Caco-2 (cell line): ENCODE results near the gene CARD16. TPM values are rescaled to one million over a fixed set of nuclear protein-coding genes. Genes with fewer than 3 reads are reported as not detected.

Experiments
- BruUV-seq: library from RNA; stranded (reverse); fragments of 400-500 nt; replicated peaks from 2 replicates; lab custom pipeline; 2021; lab: Mats Ljungman, UMichigan
- CTCF ChIA-PET: fragments of 300-600 bp; sonication (Branson Sonifier 250); formaldehyde crosslinking; loops from one replicate; lab custom pipeline; 2022; ENCODE audit warnings: antibody characterized with exemption; lab: Charles Lee
- POLR2A ChIA-PET: fragments of 300-600 bp; sonication (Branson Sonifier 250); formaldehyde crosslinking; loops from one replicate; lab custom pipeline; 2022; ENCODE audit warnings: antibody characterized with exemption; lab: Charles Lee
- DNase-seq, 2 experiments: peaks; one replicate each; pipeline versions ENCODE4 v3.0.0 to v3.0.0-alpha.2; 2020 to 2022
- H3K27me3 ChIP-seq: replicated peaks from 2 replicates; pipeline ENCODE4 v1.6.0; 2011; ENCODE audit warnings: low read length; ENCODE audit not compliant: control insufficient read depth, insufficient read depth
- H3K36me3 ChIP-seq: 2 replicates; pipeline ENCODE4 v1.5.1; 2011; ENCODE audit warnings: low read length; ENCODE audit not compliant: control insufficient read depth, insufficient read depth
- H3K4me1 ChIP-seq: fragments of 250-450 bp; sonication (Bioruptor Pico); 2 replicates; pipeline ENCODE4 v1.5.1; 2020; ENCODE audit warnings: mild to moderate bottlenecking
- H3K4me3 ChIP-seq: 2 replicates; pipeline ENCODE4 v1.5.1; 2011; ENCODE audit warnings: low read depth, mild to moderate bottlenecking, control low read depth, low read length
- H3K9me3 ChIP-seq: fragments of 250-450 bp; sonication (Bioruptor Pico); 2 replicates; pipeline ENCODE4 v1.5.1; 2020; ENCODE audit warnings: mild to moderate bottlenecking, moderate library complexity
- H3K27ac Mint-ChIP-seq: one replicate; pipeline ENCODE4 v1.8.0; 2022; ENCODE audit warnings: mixed read lengths; ENCODE audit not compliant: unreplicated experiment
- H3K27me3 Mint-ChIP-seq: one replicate; pipeline ENCODE4 v1.8.0; 2022; ENCODE audit warnings: mixed read lengths; ENCODE audit not compliant: insufficient read depth, unreplicated experiment
- H3K36me3 Mint-ChIP-seq: one replicate; pipeline ENCODE4 v1.8.0; 2022; ENCODE audit warnings: mild to moderate bottlenecking, mixed read lengths; ENCODE audit not compliant: insufficient read depth, unreplicated experiment
- H3K4me1 Mint-ChIP-seq: one replicate; pipeline ENCODE4 v1.8.0; 2022; ENCODE audit warnings: low read depth, mixed read lengths; ENCODE audit not compliant: unreplicated experiment
- H3K4me3 Mint-ChIP-seq: one replicate; pipeline ENCODE4 v1.8.0; 2022; ENCODE audit warnings: mild to moderate bottlenecking, moderate library complexity, mixed read lengths; ENCODE audit not compliant: unreplicated experiment
- H3K9me3 Mint-ChIP-seq: one replicate; pipeline ENCODE4 v1.8.0; 2022; ENCODE audit warnings: mixed read lengths; ENCODE audit not compliant: unreplicated experiment
- CTCF ChIP-seq, 2 experiments: fragments of 200-600 bp in 1 of 2; IDR thresholded peaks; 1 replicate in 1 of 2; 2 replicates in 1 of 2; pipeline versions ENCODE4 v1.5.1 to v1.8.0; 2011 to 2022; ENCODE audit warnings: antibody characterized with exemption in 1 of 2, control low read depth in 1 of 2, inconsistent platforms in 1 of 2, low read depth in 1 of 2, low read length in 1 of 2, mild to moderate bottlenecking in 1 of 2, moderate library complexity in 1 of 2; ENCODE audit not compliant: insufficient read depth in 1 of 2, severe bottlenecking in 1 of 2, unreplicated experiment in 1 of 2
- intact Hi-C: fragments of 100-400 bp; cut with micrococcal nuclease; formaldehyde crosslinking; loops from one replicate; pipeline ENCODE4 v1.10.0; 2022; ENCODE audit not compliant: unreplicated experiment
- total RNA-seq: library from RNA; stranded (reverse); gene quantifications from 2 replicates; pipeline ENCODE4 v1.2.3, GENCODE V29; 2022

Gene CARD16
- total RNA-seq, 1 experiment from 2014 or later, result 1.5 TPM

GRCh38 chr11:105033343-105033742, 11.8 kb downstream of the CARD16 start:
- Mint-ChIP-seq H3K4me3 (no peak overlapping the region), H3K27me3 (no peaks in the 10 kb centered on the region), H3K4me1 (peaks cover 6% of the 10 kb centered on the region), H3K27ac (no peak overlapping the region), H3K36me3 (no peaks in the 10 kb centered on the region), H3K9me3 (peaks cover 13% of the 10 kb centered on the region)
- POLR2A ChIA-PET, result no interaction called here
- no peaks in the 10 kb centered on the region for H3K27me3 ChIP-seq
- BruUV-seq, result no TSS peak
- no peak for DNase-seq
- no peak overlapping the region for H3K4me3 ChIP-seq
- H3K4me1 ChIP-seq, result no peaks in the 10 kb centered on the region
- H3K9me3 ChIP-seq, result no peaks in the 10 kb centered on the region
- no peak for TF ChIP-seq CTCF (IDR thresholded peaks at IDR 0.05; ENCODE audit: insufficient read depth in 1 of 2, low read depth in 1 of 2, low read length in 1 of 2, severe bottlenecking in 1 of 2, unreplicated experiment in 1 of 2)
- H3K36me3 ChIP-seq, result no peaks in the 10 kb centered on the region
- intact Hi-C loops, result no loop called here
- CTCF ChIA-PET, result no interaction called here

GRCh38 chr11:105032495-105032894, 12.6 kb downstream of the CARD16 start:
- no peaks in the 10 kb centered on the region for H3K27me3 Mint-ChIP-seq
- H3K27ac Mint-ChIP-seq, result no peak overlapping the region
- no peak for TF ChIP-seq CTCF (IDR thresholded peaks at IDR 0.05; ENCODE audit: insufficient read depth in 1 of 2, low read depth in 1 of 2, low read length in 1 of 2, severe bottlenecking in 1 of 2, unreplicated experiment in 1 of 2)
- intact Hi-C loops, result no loop called here
- peaks cover 6% of the 10 kb centered on the region for H3K4me1 Mint-ChIP-seq
- H3K36me3 Mint-ChIP-seq, result no peaks in the 10 kb centered on the region
- ChIA-PET POLR2A (no interaction called here), CTCF (no interaction called here)
- H3K9me3 ChIP-seq, result no peaks in the 10 kb centered on the region
- no peaks in the 10 kb centered on the region for H3K4me1 ChIP-seq
- no peak overlapping the region for H3K4me3 ChIP-seq
- no TSS peak for BruUV-seq
- H3K36me3 ChIP-seq, result no peaks in the 10 kb centered on the region
- H3K27me3 ChIP-seq, result no peaks in the 10 kb centered on the region
- no peak for DNase-seq
- H3K9me3 Mint-ChIP-seq, result peaks cover 12% of the 10 kb centered on the region
- H3K4me3 Mint-ChIP-seq, result no peak overlapping the region

- Mint-ChIP-seq H3K27me3 (no peaks in the 10 kb centered on the region), H3K4me3 (no peak overlapping the region), H3K4me1 (peaks cover 24% of the 10 kb centered on the region), H3K36me3 (no peaks in the 10 kb centered on the region), H3K9me3 (peaks cover 18% of the 10 kb centered on the region), H3K27ac (no peak overlapping the region)
- Histone ChIP-seq H3K4me1 (peaks cover 27% of the 10 kb centered on the region), H3K4me3 (no peak overlapping the region), H3K36me3 (no peaks in the 10 kb centered on the region), H3K27me3 (no peaks in the 10 kb centered on the region), H3K9me3 (peaks cover 5% of the 10 kb centered on the region; the same call in 1 of the 2 replicates)
- no TSS peak for BruUV-seq
- TF ChIP-seq CTCF (IDR thresholded peaks at IDR 0.05; ENCODE audit: insufficient read depth in 1 of 2, low read depth in 1 of 2, low read length in 1 of 2, severe bottlenecking in 1 of 2, unreplicated experiment in 1 of 2), result no peak
- ChIA-PET CTCF (no interaction called here), POLR2A (no interaction called here)
- DNase-seq, result no peak
- intact Hi-C loops, result no loop called here
Measured at GRCh38 chr11:105027678-105028077, 17.5 kb downstream of the CARD16 start.
